HepG2 (cell line): ENCODE data around the gene BCAS3. TPM values are rescaled to one million over a fixed set of nuclear protein-coding genes. Genes with fewer than 3 reads are reported as not detected.
A peak's percentile ranks its signal among the peaks of the same experiment; 100 is the strongest.

ENCODE experiments used
- AGO2 ChIP-seq: fragments of 200-400 bp; formaldehyde crosslinking; optimal IDR thresholded peaks from 2 replicates; pipeline ENCODE3; 2017; ENCODE audit warnings: mild to moderate bottlenecking, low read depth, low read length, moderate library complexity
- ARNT2 ChIP-seq: sonication (generic); formaldehyde crosslinking; IDR thresholded peaks from 2 replicates; pipeline ENCODE4 v1.8.0; 2022; ENCODE audit warnings: mild to moderate bottlenecking, low read depth, missing genetic modification reagents, moderate library complexity
- EED ChIP-seq: sonication (generic); formaldehyde crosslinking; IDR thresholded peaks from 2 replicates; pipeline ENCODE4 v1.5.0; 2020; ENCODE audit warnings: mild to moderate bottlenecking, missing genetic modification reagents
- FIP1L1 ChIP-seq: fragments of 200-400 bp; formaldehyde crosslinking; IDR thresholded peaks from 2 replicates; pipeline ENCODE4 v1.6.1; 2018; ENCODE audit warnings: low read depth, mild to moderate bottlenecking, low read length, moderate library complexity, borderline replicate concordance; ENCODE audit not compliant: insufficient read depth
- MED8 ChIP-seq: sonication (generic); formaldehyde crosslinking; IDR thresholded peaks from 2 replicates; pipeline ENCODE4 v1.8.1; 2023; ENCODE audit warnings: mild to moderate bottlenecking, missing genetic modification reagents; ENCODE audit not compliant: insufficient replicate concordance
- MEIS2 ChIP-seq: sonication (generic); formaldehyde crosslinking; IDR thresholded peaks from 2 replicates; pipeline ENCODE4 v1.9.0; 2021; ENCODE audit warnings: mild to moderate bottlenecking, missing genetic modification reagents
- SPEN ChIP-seq: sonication (generic); formaldehyde crosslinking; IDR thresholded peaks from 2 replicates; pipeline ENCODE4 v1.5.1; 2020; ENCODE audit warnings: low read depth, mild to moderate bottlenecking, missing genetic modification reagents
- XRCC5 ChIP-seq: fragments of 200-400 bp; formaldehyde crosslinking; optimal IDR thresholded peaks from 2 replicates; pipeline ENCODE3; 2017; ENCODE audit warnings: mild to moderate bottlenecking, low read length
- ZKSCAN5 ChIP-seq: sonication (generic); formaldehyde crosslinking; IDR thresholded peaks from 2 replicates; pipeline ENCODE4 v1.5.1; 2020; ENCODE audit warnings: mild to moderate bottlenecking, missing genetic modification reagents
- ZNF230 ChIP-seq: sonication (generic); formaldehyde crosslinking; IDR thresholded peaks from 2 replicates; pipeline ENCODE4 v1.4.0; 2020; ENCODE audit warnings: mild to moderate bottlenecking, missing genetic modification reagents
- ZNF260 ChIP-seq: sonication (generic); formaldehyde crosslinking; IDR thresholded peaks from 2 replicates; pipeline ENCODE4 v1.4.0; 2020; ENCODE audit warnings: missing genetic modification reagents, low read depth, mild to moderate bottlenecking, borderline replicate concordance
- ZNF543 ChIP-seq: sonication (generic); formaldehyde crosslinking; IDR thresholded peaks from 2 replicates; pipeline ENCODE4 v1.4.0; 2020; ENCODE audit warnings: mild to moderate bottlenecking, missing genetic modification reagents
- polyA plus RNA-seq, 8 experiments: library from polyadenylated mRNA; depleted of rRNA in 3 of 8; stranded (reverse) in 7 of 8; unstranded in 1 of 8; fragments of >200 nt; fragmentation: Illumina TruSeq in 4 of 8; extraction: Trizol in 4 of 8; gene quantifications; 2 replicates each; pipeline versions ENCODE4 v1.2.1 to v1.2.3, GENCODE V29; 2011 to 2016; ENCODE audit warnings: low read depth in 4 of 8, missing spikeins in 1 of 8, mixed read lengths in 1 of 8; ENCODE audit not compliant: insufficient read depth in 1 of 8
- total RNA-seq, 5 experiments: library from RNA; depleted of rRNA; stranded (reverse); fragments of >200 nt; fragmentation: Illumina TruSeq; extraction: Trizol; gene quantifications; 2 replicates each; pipeline ENCODE4 v1.2.3, GENCODE V29; 2016; ENCODE audit warnings: low read depth in 1 of 5
- TF ChIP-seq, protein P1 (sequence below): sonication (generic); formaldehyde crosslinking; conservative IDR thresholded peaks from 2 replicates; pipeline ENCODE4 v1.4.0; 2020; ENCODE audit warnings: missing genetic modification reagents
- TF ChIP-seq, protein P2 (sequence below): sonication (generic); formaldehyde crosslinking; conservative IDR thresholded peaks from 2 replicates; pipeline ENCODE4 v1.5.0; 2020; ENCODE audit warnings: missing genetic modification reagents
- TF ChIP-seq, protein P3 (sequence below): sonication (generic); formaldehyde crosslinking; IDR thresholded peaks from 2 replicates; pipeline ENCODE4 v1.5.1; 2020; ENCODE audit warnings: missing genetic modification reagents, mild to moderate bottlenecking, borderline replicate concordance
- TF ChIP-seq, protein P4 (sequence below): sonication (generic); formaldehyde crosslinking; IDR thresholded peaks from 2 replicates; pipeline ENCODE4 v1.4.0; 2020; ENCODE audit warnings: missing genetic modification reagents, mild to moderate bottlenecking, borderline replicate concordance
- TF ChIP-seq, protein P5 (sequence below): IDR thresholded peaks from 2 replicates; pipeline ENCODE4 v1.6.1; 2016

The BCAS3 gene
- total and polyA plus RNA-seq, 2 of the 13 experiments (the other 11 are each of a cell fraction or from before 2014, with no cell fraction given): 10.7 to 11.2 TPM

DNA sequence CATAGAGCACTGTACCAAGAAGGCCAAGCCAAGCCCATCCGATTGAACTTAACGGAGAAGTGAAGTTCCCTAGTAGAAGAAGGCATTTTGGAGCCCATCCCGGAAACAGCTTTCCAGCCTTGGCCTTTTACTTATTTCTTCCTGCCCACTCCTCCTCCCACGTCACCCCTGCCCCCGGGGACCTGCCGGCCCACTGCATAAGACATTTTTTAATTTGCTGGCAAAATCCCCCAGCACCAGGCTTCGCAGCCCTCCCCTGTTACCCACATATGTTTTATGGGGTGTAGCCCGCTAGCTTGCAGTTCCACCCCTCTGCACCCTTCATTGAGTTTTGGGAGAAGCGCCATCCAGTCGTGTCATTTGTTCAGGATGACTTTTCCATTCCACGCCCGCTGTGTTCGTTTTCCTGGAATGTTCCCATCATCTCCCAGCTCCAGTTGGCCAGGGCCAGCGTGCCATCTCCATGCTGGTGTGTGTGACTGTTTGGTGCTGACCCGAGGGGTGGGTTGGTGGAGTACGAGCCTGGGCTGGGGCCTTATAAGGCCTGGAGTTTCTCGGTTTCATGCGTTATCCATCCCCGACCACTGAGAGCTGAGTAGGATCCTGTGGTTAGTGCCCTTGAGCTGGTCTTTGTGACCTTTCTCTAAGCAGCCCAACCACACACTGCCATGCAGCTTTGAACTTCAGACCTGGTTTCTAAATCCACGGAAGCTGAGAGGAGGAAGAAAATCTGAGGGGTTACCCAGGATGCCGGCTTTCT lies 702.0 kb downstream of the BCAS3 start (continued):
- TF ChIP-seq, protein P1, sequence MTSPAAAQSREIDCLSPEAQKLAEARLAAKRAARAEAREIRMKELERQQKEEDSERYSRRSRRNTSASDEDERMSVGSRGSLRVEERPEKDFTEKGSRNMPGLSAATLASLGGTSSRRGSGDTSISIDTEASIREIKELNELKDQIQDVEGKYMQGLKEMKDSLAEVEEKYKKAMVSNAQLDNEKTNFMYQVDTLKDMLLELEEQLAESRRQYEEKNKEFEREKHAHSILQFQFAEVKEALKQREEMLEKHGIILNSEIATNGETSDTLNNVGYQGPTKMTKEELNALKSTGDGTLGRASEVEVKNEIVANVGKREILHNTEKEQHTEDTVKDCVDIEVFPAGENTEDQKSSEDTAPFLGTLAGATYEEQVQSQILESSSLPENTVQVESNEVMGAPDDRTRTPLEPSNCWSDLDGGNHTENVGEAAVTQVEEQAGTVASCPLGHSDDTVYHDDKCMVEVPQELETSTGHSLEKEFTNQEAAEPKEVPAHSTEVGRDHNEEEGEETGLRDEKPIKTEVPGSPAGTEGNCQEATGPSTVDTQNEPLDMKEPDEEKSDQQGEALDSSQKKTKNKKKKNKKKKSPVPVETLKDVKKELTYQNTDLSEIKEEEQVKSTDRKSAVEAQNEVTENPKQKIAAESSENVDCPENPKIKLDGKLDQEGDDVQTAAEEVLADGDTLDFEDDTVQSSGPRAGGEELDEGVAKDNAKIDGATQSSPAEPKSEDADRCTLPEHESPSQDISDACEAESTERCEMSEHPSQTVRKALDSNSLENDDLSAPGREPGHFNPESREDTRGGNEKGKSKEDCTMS (CRISPR knock-in tag): no peak
- no peak for TF ChIP-seq ZNF230
- TF ChIP-seq MED8 (CRISPR knock-in tag): no peak
- TF ChIP-seq FIP1L1: no peak
- peak; percentile 24 for TF ChIP-seq AGO2
- TF ChIP-seq, protein P2, sequence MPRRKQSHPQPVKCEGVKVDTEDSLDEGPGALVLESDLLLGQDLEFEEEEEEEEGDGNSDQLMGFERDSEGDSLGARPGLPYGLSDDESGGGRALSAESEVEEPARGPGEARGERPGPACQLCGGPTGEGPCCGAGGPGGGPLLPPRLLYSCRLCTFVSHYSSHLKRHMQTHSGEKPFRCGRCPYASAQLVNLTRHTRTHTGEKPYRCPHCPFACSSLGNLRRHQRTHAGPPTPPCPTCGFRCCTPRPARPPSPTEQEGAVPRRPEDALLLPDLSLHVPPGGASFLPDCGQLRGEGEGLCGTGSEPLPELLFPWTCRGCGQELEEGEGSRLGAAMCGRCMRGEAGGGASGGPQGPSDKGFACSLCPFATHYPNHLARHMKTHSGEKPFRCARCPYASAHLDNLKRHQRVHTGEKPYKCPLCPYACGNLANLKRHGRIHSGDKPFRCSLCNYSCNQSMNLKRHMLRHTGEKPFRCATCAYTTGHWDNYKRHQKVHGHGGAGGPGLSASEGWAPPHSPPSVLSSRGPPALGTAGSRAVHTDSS: no peak
- TF ChIP-seq, protein P3, sequence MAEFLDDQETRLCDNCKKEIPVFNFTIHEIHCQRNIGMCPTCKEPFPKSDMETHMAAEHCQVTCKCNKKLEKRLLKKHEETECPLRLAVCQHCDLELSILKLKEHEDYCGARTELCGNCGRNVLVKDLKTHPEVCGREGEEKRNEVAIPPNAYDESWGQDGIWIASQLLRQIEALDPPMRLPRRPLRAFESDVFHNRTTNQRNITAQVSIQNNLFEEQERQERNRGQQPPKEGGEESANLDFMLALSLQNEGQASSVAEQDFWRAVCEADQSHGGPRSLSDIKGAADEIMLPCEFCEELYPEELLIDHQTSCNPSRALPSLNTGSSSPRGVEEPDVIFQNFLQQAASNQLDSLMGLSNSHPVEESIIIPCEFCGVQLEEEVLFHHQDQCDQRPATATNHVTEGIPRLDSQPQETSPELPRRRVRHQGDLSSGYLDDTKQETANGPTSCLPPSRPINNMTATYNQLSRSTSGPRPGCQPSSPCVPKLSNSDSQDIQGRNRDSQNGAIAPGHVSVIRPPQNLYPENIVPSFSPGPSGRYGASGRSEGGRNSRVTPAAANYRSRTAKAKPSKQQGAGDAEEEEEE (CRISPR knock-in tag): no peak
- TF ChIP-seq, protein P4, sequence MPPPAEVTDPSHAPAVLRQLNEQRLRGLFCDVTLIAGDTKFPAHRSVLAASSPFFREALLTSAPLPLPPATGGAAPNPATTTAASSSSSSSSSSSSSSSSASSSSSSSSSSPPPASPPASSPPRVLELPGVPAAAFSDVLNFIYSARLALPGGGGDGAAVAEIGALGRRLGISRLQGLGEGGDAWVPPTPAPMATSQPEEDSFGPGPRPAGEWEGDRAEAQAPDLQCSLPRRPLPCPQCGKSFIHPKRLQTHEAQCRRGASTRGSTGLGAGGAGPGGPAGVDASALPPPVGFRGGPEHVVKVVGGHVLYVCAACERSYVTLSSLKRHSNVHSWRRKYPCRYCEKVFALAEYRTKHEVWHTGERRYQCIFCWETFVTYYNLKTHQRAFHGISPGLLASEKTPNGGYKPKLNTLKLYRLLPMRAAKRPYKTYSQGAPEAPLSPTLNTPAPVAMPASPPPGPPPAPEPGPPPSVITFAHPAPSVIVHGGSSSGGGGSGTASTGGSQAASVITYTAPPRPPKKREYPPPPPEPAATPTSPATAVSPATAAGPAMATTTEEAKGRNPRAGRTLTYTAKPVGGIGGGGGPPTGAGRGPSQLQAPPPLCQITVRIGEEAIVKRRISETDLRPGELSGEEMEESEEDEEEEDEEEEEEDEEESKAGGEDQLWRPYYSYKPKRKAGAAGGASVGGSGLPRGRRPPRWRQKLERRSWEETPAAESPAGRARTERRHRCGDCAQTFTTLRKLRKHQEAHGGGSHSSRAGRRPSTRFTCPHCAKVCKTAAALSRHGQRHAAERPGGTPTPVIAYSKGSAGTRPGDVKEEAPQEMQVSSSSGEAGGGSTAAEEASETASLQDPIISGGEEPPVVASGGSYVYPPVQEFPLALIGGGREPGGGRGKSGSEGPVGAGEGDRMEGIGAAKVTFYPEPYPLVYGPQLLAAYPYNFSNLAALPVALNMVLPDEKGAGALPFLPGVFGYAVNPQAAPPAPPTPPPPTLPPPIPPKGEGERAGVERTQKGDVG: peak; percentile 86; the same call in 1 of the 2 replicates
- TF ChIP-seq EED (CRISPR knock-in tag): no peak
- no peak for TF ChIP-seq ARNT2 (CRISPR knock-in tag)
- no peak for TF ChIP-seq ZKSCAN5 (CRISPR knock-in tag)
- TF ChIP-seq ZNF543 (CRISPR knock-in tag): no peak
- TF ChIP-seq, protein P5, sequence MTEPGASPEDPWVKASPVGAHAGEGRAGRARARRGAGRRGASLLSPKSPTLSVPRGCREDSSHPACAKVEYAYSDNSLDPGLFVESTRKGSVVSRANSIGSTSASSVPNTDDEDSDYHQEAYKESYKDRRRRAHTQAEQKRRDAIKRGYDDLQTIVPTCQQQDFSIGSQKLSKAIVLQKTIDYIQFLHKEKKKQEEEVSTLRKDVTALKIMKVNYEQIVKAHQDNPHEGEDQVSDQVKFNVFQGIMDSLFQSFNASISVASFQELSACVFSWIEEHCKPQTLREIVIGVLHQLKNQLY (CRISPR knock-in tag): no peak
- TF ChIP-seq MEIS2 (CRISPR knock-in tag): no peak
- TF ChIP-seq XRCC5: peak; percentile 47
- no peak for TF ChIP-seq ZNF260 (CRISPR knock-in tag)
- no peak for TF ChIP-seq SPEN (CRISPR knock-in tag)
